ENCODE data around the gene PROM1. TPM values are rescaled to one million over a fixed set of nuclear protein-coding genes. Genes with fewer than 3 reads are reported as not detected.

The PROM1 gene
- total and polyA plus RNA-seq, 2 of the 13 experiments (the other 11 are each of a cell fraction or from before 2014, with no cell fraction given): 3.9 to 16.4 TPM

- Histone ChIP-seq H3K27ac (ENCODE audit: extremely low read length, insufficient read depth, low read length) (peak overlapping the region; percentile 31), H4K20me1 (ENCODE audit: insufficient read depth, low read length) (no peaks in the 10 kb centered on the region), H3K27me3 (ENCODE audit: control insufficient read depth in 1 of 2, insufficient read depth in 2 of 2, low read length in 2 of 2) (no peaks in the 10 kb centered on the region; a peak in 1 of 5 replicates), H2AFZ (ENCODE audit: low read length) (no peak overlapping the region), H3K9ac (ENCODE audit: insufficient read depth, low read depth, low read length) (no peak overlapping the region; the same call in 1 of the 2 replicates), H3K79me2 (ENCODE audit: insufficient read depth, low read length) (no peaks in the 10 kb centered on the region), H3K4me3 (replicated peaks in 1 of 3; ENCODE audit: insufficient read depth in 1 of 3, low read depth in 2 of 3, low read length in 3 of 3) (peak overlapping the region in 1 of 3 experiments; percentile 25; a peak in 1 of 6 replicates), H3K9me3 (ENCODE audit: low read length) (no peaks in the 10 kb centered on the region), H3K4me1 (ENCODE audit: insufficient read depth, low read length) (peaks cover 70% of the 10 kb centered on the region), H3K4me2 (ENCODE audit: low read depth, low read length) (peak overlapping the region; percentile 74), H3K36me3 (replicated peaks in 1 of 2; ENCODE audit: control insufficient read depth in 1 of 2, insufficient read depth in 2 of 2, low read length in 2 of 2) (no peaks in the 10 kb centered on the region)
- ChIA-PET POLR2A (interaction anchor here (1.3 to 1.9 kb wide), 6 partner anchors 13 to 87 kb away, joined by 3 to 9 read pairs (median 4); no protein-coding TSS in a partner anchor), CTCF (ENCODE audit: low intra/inter-chr PET ratio, low total read pairs) (no interaction called here)
- ATAC-seq (peak; percentile 87), DNase-seq (ENCODE audit: low spot score) (peak; percentile 73), FAIRE-seq (peak; percentile 52)
- no TSS peak for BruUV-seq (replicated peaks)
- 0% methylated on average over 2 of the region's 3 CpGs for WGBS (ENCODE audit: low lambda C conversion rate)
- intact Hi-C loops (cut with micrococcal nuclease; ENCODE audit: unreplicated experiment): loop anchor here (10.0 kb wide), 1 partner anchor 48 kb away; no protein-coding TSS in a partner anchor
- in situ Hi-C loops (cut with HindIII; ENCODE audit: extremely low pct_ligation_motif_present, low pct_unique_long_range_greater_than_20kb): no loop called here
- TF ChIP-seq, protein P1, sequence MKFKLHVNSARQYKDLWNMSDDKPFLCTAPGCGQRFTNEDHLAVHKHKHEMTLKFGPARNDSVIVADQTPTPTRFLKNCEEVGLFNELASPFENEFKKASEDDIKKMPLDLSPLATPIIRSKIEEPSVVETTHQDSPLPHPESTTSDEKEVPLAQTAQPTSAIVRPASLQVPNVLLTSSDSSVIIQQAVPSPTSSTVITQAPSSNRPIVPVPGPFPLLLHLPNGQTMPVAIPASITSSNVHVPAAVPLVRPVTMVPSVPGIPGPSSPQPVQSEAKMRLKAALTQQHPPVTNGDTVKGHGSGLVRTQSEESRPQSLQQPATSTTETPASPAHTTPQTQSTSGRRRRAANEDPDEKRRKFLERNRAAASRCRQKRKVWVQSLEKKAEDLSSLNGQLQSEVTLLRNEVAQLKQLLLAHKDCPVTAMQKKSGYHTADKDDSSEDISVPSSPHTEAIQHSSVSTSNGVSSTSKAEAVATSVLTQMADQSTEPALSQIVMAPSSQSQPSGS (CRISPR knock-in tag; IDR thresholded peaks at IDR 0.05): 0 out of 2 replicates have a peak, but pooled peaks have one; percentile 18
- TF ChIP-seq HNF4A (CRISPR knock-in tag; IDR thresholded peaks at IDR 0.05) (peak; percentile 43), DMAP1 (CRISPR knock-in tag; IDR thresholded peaks at IDR 0.05) (no peak), FOXA1 (IDR thresholded peaks at IDR 0.05) (no peak), FOXA1 (CRISPR knock-in tag; IDR thresholded peaks at IDR 0.05) (peak; percentile 28), ZNF292 (CRISPR knock-in tag; IDR thresholded peaks at IDR 0.05; ENCODE audit: borderline replicate concordance, low read depth) (peak; percentile 53; the same call in 1 of the 2 replicates), SALL1 (CRISPR knock-in tag; IDR thresholded peaks at IDR 0.05) (peak; percentile 53; the same call in 1 of the 2 replicates), SOX13 (IDR thresholded peaks at IDR 0.05) (no peak), SOX13 (CRISPR knock-in tag; conservative IDR thresholded peaks at IDR 0.05 in 1 of 2, IDR thresholded peaks at IDR 0.05 in 1 of 2) (peak in 1 of 2 experiments; percentile 59; a peak in 2 of 4 replicates), GZF1 (CRISPR knock-in tag; IDR thresholded peaks at IDR 0.05) (no peak), RXRB (CRISPR knock-in tag; IDR thresholded peaks at IDR 0.05; ENCODE audit: borderline replicate concordance) (peak; percentile 41; the same call in 1 of the 2 replicates), HDAC1 (CRISPR knock-in tag; IDR thresholded peaks at IDR 0.05) (peak; percentile 50; the same call in 1 of the 2 replicates), ZNF614 (CRISPR knock-in tag; IDR thresholded peaks at IDR 0.05; ENCODE audit: borderline replicate concordance) (peak; percentile 17; the same call in 1 of the 2 replicates), PHF20 (CRISPR knock-in tag; IDR thresholded peaks at IDR 0.05) (no peak), ATRX (CRISPR knock-in tag; IDR thresholded peaks at IDR 0.05; ENCODE audit: borderline replicate concordance) (no peak), NPAS2 (CRISPR knock-in tag; IDR thresholded peaks at IDR 0.05; ENCODE audit: borderline replicate concordance) (no peak), TBX3 (IDR thresholded peaks at IDR 0.05; ENCODE audit: borderline replicate concordance) (no peak)
- TF ChIP-seq, protein P2, sequence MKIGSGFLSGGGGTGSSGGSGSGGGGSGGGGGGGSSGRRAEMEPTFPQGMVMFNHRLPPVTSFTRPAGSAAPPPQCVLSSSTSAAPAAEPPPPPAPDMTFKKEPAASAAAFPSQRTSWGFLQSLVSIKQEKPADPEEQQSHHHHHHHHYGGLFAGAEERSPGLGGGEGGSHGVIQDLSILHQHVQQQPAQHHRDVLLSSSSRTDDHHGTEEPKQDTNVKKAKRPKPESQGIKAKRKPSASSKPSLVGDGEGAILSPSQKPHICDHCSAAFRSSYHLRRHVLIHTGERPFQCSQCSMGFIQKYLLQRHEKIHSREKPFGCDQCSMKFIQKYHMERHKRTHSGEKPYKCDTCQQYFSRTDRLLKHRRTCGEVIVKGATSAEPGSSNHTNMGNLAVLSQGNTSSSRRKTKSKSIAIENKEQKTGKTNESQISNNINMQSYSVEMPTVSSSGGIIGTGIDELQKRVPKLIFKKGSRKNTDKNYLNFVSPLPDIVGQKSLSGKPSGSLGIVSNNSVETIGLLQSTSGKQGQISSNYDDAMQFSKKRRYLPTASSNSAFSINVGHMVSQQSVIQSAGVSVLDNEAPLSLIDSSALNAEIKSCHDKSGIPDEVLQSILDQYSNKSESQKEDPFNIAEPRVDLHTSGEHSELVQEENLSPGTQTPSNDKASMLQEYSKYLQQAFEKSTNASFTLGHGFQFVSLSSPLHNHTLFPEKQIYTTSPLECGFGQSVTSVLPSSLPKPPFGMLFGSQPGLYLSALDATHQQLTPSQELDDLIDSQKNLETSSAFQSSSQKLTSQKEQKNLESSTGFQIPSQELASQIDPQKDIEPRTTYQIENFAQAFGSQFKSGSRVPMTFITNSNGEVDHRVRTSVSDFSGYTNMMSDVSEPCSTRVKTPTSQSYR (CRISPR knock-in tag; IDR thresholded peaks at IDR 0.05; ENCODE audit: borderline replicate concordance): peak; percentile 83
- TF ChIP-seq, protein P3, sequence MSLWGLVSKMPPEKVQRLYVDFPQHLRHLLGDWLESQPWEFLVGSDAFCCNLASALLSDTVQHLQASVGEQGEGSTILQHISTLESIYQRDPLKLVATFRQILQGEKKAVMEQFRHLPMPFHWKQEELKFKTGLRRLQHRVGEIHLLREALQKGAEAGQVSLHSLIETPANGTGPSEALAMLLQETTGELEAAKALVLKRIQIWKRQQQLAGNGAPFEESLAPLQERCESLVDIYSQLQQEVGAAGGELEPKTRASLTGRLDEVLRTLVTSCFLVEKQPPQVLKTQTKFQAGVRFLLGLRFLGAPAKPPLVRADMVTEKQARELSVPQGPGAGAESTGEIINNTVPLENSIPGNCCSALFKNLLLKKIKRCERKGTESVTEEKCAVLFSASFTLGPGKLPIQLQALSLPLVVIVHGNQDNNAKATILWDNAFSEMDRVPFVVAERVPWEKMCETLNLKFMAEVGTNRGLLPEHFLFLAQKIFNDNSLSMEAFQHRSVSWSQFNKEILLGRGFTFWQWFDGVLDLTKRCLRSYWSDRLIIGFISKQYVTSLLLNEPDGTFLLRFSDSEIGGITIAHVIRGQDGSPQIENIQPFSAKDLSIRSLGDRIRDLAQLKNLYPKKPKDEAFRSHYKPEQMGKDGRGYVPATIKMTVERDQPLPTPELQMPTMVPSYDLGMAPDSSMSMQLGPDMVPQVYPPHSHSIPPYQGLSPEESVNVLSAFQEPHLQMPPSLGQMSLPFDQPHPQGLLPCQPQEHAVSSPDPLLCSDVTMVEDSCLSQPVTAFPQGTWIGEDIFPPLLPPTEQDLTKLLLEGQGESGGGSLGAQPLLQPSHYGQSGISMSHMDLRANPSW (CRISPR knock-in tag; IDR thresholded peaks at IDR 0.05; ENCODE audit: borderline replicate concordance): no peak
Measured at GRCh38 chr4:16116493-16116990, 32.7 kb upstream of the PROM1 start.

All from HepG2 (cell line).